ENCODE data around the gene CAMK1D.

DNA sequence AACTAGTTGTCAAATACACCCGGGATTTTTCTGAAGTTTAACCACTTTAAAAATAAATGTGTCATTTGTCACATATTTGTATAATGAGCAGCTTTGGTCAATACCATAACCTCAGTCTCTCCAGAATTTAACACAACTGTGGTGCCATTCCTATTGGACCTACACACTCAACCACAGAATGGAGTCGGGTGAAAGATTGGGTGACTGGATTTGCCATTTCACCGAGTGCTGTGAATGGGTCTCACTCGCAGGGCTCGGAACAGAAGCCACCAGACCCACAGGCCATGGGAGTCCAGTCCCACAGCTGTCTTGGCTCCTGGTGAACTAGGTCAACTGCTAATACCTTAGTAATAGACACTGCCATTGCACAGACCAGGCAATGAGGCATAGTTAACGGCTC is 353.8 kb downstream of the CAMK1D start:
- TF ChIP-seq CTCF (IDR thresholded peaks at IDR 0.05), result no peak
- TF ChIP-seq POLR2A (IDR thresholded peaks at IDR 0.05), result no peak
